GM13976 (cell line): ENCODE results near the gene TECPR2.
A peak's percentile ranks its signal among the peaks of the same experiment; 100 is the strongest.

ENCODE experiments used
- DNase-seq: peaks from one replicate; pipeline ENCODE4 v3.0.0; 2012; ENCODE audit warnings: low spot score
- CTCF ChIP-seq: IDR thresholded peaks from 2 replicates; pipeline ENCODE4 v1.5.1; 2012; ENCODE audit warnings: borderline replicate concordance, mild to moderate bottlenecking; ENCODE audit not compliant: insufficient read depth; ENCODE audit errors: extremely low read depth, missing control alignments, control extremely low read depth
- in situ Hi-C: fragments of 300-500 bp; cut with MboI; formaldehyde crosslinking; loops from one replicate; pipeline ENCODE4 v1.12.0; 2022; ENCODE audit warnings: low sequenced_read_pairs, mixed read lengths, inconsistent platforms; ENCODE audit not compliant: unreplicated experiment

The TECPR2 gene

GRCh38 chr14:102524451-102525218 is 161.9 kb downstream of the TECPR2 start:
- peak; percentile 99 for TF ChIP-seq CTCF
- in situ Hi-C loops = no loop called here

GRCh38 chr14:102525219-102525928 is 162.6 kb downstream of the TECPR2 start:
- DNase-seq = no peak
- in situ Hi-C loops = no loop called here
- no peak for TF ChIP-seq CTCF

More at GRCh38 chr14:102524451-102525218, 161.9 kb downstream of the TECPR2 start:
- peak; percentile 99 for DNase-seq

- in situ Hi-C loops = no loop called here
- no peak for DNase-seq
- TF ChIP-seq CTCF = no peak
These were observed 163.3 kb downstream of the TECPR2 start for GRCh38 chr14:102525929-102526497.

- no peak for DNase-seq
- in situ Hi-C loops = no loop called here
- TF ChIP-seq CTCF = no peak
These were observed 165.9 kb downstream of the TECPR2 start for GRCh38 chr14:102528431-102529170.

GRCh38 chr14:102530828-102531478 is 168.2 kb downstream of the TECPR2 start:
- DNase-seq = no peak
- TF ChIP-seq CTCF = no peak
- in situ Hi-C loops = no loop called here
